Measurements from ENCODE around the gene TCOF1.
"Not testable (repeated sequence)": the region's sequence is repeated elsewhere in the genome, so short reads cannot be mapped to it uniquely, and the experiment has no call there.

The TCOF1 gene

DNA sequence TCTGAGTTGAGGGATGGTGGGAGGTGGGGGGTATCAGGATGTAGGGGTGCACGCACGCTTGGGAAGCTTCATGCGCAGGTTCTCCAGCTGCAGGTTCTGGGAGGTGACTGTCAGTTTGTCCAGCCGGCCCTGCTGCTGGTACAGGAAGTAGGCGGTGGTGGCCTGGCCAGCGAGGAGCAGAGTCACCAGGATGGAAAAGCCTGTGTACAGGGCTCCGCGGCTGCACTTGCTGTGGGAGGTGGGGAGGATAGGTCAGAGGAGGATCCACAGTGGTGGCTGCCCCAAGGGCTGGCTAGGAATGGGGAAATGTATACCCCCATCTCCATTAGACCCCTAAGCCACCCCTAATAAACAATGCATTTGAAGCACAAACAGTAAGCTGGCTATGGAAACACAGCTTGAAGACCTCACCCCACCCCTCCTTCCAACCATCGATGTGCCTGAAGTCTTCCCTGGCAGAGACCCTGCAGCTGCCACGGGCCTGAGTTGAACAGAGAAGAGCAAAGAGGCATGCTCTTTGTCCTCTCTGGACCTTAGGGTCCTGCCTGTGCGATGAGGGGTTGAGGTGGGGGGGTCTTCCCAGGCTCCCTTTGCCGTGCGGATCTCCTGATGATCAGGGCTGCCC lies 49.7 kb downstream of the TCOF1 start:
- FAIRE-seq, result no peak

GRCh38 chr5:150408231-150408943 lies 50.9 kb downstream of the TCOF1 start:
- no peak for FAIRE-seq

DNA sequence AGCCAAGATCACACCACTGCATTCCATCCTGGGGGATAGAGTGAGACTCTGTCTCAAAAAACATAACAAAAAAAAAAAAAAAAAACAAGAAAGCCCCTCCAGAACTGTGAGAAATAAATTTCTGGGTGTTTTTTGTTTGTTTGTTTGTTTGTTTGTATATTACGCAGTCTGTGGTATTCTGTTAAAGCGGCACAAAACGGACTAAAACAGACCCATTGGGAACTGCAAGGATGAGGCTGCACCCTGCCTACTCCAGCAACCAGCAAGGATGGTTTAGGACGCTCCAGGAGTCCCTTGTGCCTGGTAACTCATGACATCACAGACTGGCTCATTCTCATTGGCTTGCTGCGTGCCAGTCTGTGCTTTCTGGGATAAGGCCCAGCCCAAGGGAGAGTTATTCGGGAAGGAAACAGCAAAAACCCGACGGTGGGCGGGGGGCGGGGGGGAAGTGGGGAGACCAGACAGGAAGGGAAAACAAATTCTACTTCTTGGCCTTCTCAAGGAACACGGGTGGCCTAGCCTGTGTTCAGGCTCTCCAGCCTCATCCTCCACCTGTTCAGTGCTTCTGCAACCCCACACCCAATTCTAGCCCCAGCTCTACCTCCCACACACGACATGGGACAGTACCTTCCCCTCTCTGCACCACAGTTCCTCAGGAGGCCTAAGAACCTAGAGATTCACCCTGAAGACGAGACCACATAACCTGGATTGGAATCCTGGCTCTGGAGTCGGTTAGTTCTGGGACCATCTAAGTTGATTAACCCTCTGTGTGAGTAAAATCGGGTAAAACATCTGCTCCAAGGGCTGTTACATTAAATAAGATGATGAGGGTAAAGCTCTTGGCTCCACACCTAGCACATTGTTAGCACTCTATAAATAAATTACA lies 52.4 kb downstream of the TCOF1 start:
- peak; percentile 92 for FAIRE-seq

DNA sequence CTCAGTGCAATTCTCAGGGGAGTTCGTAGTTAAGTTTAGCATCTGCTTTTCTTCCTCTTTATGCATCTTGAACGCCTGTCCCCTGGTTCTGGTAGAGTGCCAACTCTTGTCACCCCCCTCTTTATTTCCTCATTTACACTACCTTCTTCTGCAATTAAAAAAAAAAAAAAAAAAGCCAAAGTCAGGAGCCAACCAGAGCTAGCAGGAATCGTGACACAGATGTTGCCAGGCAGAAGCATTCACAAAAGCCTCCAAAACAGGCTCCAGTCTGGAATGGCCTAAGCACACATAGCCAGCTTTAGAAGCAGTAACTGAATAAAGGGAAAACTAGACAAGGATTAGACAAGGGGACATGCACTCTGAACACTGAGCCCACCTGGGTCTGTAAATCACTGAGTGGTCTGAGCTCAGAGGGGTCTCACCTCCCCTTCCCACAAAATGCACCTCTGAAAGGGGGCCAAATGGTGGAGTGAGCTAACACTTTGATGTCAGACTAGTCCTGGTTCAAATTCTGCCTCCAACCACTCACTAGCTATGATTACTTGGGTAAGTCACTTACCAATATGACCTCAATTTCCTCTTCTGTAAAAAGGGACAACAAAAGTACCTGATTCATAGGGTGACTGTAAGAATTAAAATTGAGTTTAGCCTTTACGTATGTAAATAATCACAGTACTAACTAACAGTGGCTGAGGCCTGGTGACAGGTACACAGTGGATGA lies 53.2 kb downstream of the TCOF1 start:
- FAIRE-seq, result peak; percentile 89

DNA sequence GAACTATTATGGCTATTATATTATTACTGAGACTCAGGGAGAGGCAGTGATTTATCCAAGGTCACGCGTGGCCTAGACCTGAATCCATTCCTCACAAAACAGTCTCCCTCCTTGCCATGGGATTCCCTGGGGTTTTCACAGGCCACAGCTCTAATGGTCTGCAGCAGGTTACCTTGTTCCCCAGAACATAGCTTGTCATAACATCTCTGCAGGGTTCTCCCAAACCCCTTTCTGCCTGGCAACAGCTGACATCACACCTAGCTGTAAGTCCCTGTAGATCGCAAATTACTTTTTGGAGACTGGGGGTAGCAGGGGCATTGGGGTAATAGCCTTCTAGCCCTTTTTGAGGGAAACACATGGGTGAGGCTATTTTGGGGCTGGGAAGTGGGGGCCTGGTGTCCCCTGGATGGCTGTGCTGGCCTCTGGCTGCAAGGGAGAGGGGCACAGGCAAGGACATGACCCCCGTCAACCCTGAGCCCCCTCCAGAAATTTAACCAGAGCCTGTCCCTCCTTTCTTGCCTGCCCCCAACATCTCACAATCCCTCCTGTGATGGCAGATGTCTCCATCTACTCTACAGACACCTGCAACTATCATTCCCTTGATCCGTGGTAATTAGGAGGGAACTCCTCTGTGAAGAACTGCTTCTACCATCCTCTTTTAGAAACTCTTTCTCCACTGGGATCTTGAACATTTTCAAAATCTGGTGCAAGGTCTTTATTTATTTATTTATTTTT lies 53.9 kb downstream of the TCOF1 start:
- FAIRE-seq, result no peak

DNA sequence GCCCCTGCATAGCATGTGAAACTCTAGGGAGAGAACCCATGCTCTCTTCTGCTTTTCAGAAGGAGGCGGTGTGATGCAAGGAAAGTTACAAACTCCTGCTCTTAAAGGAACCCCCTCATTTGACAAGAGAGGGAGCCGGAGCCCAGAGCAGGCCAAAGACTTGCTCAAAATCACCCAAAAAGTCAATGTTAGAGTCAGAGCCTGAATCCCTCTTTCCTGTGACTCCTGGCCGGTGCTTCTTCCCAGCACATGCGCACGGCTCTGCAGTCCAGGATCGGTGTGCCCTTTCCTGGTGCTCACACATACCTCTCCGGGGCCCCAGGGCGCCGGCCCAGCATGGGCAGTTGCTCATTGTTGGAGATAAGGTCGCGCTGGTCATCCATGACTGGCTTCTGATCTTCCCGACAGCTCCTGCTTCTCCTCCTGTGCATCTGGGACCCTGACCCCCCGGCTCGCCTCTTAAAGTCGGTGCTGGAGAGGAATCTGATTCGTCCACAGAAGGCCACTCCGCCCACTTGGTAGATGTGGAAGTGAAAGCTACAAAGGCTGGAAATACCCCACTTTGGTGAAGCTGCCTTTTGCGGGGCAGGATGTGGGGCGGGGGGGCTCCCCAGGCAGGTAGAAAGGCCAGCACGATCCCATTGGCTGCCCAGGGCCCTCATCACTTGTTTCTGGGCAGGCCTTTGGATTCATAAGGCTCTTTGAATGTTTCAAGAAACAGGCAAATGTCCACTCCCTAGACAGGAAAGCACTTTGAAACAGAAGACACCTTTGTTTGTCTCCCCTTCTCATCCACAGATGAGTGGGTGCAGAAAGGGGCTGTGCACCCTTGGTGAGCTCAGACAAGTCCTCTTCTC lies 55.0 kb downstream of the TCOF1 start, which contains the start of gene CD74:
Gene CD74 (minus strand): TSS at position 592 of the 857 bp plus-strand sequence. CDS start 161 bp downstream, at position 431.
- no peak for FAIRE-seq

GRCh38 chr5:150413176-150413901 lies 55.8 kb downstream of the TCOF1 start:
- FAIRE-seq, result no peak

DNA sequence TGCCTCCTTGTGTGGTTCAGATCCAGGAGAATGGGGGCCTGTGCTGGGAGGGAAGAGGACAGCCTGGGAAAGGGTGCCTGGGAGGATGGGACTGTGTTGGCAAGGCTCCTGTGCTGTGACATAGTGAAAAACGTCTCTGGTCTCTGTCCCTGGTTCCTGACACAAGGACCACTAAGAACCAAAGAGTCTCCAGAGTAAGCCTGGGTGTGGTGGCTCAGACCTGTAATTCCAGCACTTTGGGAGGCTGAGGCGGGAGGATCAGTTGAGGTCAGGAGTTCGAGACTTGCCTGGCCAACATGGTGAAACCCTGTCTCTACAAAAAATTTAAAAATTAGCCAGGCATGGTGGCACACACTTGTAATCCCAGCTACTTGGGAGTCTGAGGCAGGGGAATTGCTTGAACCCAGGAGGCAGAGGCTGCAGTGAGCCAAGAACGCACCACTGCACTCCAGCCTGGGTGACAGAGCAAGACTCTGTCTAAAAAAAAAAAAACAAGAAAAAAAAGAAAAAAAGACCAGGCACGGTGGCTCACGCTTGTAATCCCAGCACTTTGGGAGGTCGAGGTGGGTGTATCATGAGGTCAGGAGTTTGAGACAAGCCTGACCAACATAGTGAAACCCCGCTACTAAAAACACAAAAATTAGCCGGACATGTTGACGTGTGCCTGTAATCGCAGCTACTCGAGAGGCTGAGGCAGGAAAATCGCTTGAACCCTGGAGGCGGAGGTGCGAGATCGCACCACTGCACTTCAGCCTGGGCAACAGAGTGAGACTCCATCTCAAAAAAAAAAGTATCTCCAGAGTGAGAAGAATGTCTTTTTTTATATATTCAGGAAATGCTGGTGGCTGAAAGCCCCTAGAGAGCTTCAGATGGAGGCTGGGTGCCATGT lies 56.6 kb downstream of the TCOF1 start:
- not testable (repeated sequence) for FAIRE-seq

DNA sequence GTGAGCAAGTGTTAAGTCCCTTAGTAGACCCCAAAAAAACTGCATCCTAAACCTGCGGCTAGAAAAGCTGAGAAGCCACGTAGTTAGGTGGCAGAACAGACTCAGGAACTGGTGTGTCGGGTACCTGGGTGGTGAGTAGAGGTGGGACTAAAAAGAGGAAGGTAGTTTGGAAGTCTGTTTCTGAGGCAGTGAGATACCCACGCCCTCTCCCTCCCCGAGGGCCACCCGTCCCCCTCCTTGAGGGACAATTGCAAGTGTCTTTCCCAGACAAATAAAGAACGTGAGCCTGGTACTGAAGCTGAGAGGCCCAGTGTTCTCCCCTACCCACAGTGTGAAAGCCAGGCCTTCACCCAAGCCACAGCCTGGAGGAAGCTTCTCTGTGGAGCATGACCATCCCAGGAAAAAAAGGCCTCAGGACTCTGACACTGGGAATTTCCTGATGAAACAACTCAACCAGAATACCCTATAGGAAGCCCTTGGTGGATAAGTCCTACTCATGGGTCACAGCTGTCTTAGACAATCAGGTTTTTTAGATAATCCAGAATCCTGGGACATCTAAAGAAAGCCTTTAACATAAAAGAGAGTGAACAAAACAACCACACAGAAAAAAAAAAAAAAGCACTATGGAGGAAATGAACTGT lies 62.3 kb downstream of the TCOF1 start:
- no peak for FAIRE-seq

DNA sequence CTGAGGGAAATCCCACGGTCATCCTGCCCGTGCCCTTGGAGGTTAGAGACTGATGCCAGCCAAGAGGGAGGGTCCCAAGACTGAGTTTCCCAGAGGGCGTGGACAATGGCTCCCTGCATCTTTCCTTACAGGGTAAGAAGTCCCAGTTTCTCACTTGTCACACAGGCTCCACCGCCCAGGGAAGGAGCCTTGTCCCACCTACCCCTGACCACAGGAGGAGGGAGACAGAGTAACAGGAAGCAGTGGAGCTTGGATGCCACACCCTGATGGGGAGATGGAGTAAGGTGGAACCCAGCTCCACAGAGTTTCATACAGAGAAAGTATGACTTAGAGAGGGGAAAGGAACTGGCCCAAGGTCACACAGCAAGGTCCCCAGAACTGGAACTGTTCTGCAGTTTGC lies 64.6 kb downstream of the TCOF1 start:
- FAIRE-seq, result no peak

DNA sequence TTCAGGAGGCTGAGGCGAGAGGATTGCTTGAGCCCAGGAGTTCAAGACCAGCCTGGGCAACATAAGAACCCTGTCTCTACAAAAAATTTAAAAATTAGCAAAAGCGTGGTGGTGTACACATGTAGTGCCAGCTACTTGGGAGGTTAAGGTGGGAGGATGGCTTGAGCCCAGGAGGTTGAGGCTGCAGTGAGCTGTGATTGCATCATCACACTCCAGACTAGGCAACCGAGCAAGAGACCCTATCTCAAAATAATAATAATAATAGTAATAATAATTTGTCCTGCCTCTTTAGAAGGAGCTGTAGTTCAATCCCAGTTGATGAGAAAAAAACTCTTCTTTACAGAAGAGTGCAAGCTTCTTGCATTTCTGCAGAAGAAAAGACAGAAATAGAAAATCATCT lies 65.3 kb downstream of the TCOF1 start:
- no peak for FAIRE-seq

DNA sequence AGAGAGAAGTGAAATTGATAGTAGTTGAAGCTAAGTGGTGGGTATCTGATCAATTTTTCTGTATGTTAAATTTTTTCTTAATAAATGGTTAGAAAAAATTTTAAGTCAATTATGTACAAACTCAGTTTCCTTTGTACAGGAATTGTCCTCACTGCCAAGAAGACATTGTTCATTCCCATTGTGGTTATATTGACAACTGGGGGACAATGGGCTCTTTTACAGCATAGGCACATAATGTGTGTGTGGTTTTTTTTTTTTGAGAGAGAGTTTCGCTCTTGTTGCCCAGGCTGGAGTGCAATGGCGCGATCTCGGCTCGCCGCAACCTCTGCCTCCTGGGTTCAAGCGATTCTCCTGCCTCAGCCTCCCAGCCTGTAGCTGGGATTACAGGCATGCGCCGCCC lies 68.7 kb downstream of the TCOF1 start:
- not testable (repeated sequence) for FAIRE-seq

DNA sequence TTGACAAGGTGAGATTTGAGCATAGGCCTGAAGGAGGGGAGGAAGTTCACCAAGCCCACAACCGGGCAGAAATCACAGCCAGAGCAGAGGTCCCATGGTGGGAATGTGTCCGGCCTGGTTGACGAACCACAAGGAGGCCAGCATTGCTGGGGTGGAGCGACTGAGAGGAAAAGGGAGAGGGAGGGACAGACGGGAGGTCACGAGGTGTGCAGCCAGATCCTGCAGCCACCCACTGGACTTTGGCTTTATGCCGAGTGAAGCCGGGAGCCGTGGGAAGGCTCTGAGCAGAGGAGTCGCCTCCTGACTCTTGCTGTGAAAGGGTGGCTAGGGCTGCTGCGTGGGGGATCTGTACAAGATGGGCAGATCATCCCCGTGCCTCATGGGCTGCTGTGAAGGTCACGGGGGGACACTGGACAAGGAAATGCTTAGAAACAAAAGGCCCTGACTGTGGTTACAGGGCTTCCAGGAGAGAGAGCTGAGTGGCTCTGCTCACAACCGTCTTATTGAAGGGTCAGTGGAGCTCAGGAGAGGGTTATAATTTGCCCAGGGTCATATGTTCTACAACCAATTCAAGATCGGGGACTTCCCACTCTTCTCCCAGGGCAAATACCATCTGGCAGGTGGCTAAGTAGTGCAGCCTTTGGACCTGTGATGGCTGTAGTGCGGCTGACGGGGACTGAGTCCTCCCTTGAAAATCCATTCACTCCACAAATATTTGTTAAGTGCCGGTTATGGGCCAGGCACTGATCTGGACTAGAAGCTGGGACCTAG lies 70.8 kb downstream of the TCOF1 start:
- FAIRE-seq, result no peak

GRCh38 chr5:150428978-150429377 lies 71.5 kb downstream of the TCOF1 start:
- FAIRE-seq, result no peak

GRCh38 chr5:150429410-150429873 lies 71.9 kb downstream of the TCOF1 start:
- no peak for FAIRE-seq

GRCh38 chr5:150431048-150431447 lies 73.6 kb downstream of the TCOF1 start:
- no peak for FAIRE-seq

DNA sequence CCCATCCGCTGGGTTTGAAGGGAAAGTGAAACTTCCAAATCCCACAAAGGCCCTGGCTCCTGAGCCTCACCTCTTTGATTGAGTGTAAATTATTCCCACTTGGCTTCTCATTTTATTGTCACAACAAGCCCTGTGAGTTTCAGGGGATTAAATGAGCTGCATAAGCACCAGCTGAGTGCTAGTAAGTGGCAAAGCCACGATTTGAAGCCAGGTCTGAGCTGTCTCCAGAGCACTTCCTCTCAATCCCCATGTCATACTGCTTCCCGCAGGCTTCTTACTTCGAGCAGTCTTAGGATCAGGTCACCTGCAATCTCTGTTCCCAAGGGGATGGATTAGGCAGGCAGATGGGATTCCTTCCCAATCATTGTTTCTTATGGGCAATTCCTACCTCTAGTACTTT lies 74.1 kb downstream of the TCOF1 start:
- no peak for FAIRE-seq

- FAIRE-seq, result no peak
Measured at GRCh38 chr5:150434464-150434863, 77.0 kb downstream of the TCOF1 start.

Data from islet of Langerhans (tissue), 1 donor.